ENCODE measurements around the gene SLC29A1.

Gene SLC29A1

GRCh38 chr6:44247338-44248302 lies 24.2 kb downstream of the SLC29A1 start:
- Histone ChIP-seq H3K9me3 (ENCODE audit: severe bottlenecking) (no peaks in the 10 kb centered on the region), H3K4me3 (ENCODE audit: severe bottlenecking) (peak overlapping the region; percentile 93), H3K27ac (ENCODE audit: poor library complexity, severe bottlenecking) (peak overlapping the region; percentile 89), H3K36me3 (ENCODE audit: low read depth) (peaks cover 56% of the 10 kb centered on the region), H3K4me1 (ENCODE audit: insufficient read depth, poor library complexity, severe bottlenecking) (peaks cover 9% of the 10 kb centered on the region), H3K27me3 (ENCODE audit: insufficient read depth, poor library complexity, severe bottlenecking) (no peaks in the 10 kb centered on the region)
- DNase-seq (ENCODE audit: low spot score) = no peak
- no peak for TF ChIP-seq CTCF (IDR thresholded peaks at IDR 0.05; ENCODE audit: poor library complexity, severe bottlenecking)
- peak; percentile 16 for ATAC-seq (ENCODE audit: low read depth)

- no peaks in the 10 kb centered on the region for H3K9me3 ChIP-seq (ENCODE audit: severe bottlenecking)
- ATAC-seq (ENCODE audit: low read depth) = no peak
- no peak for DNase-seq (ENCODE audit: low spot score)
- peaks cover 66% of the 10 kb centered on the region for H3K36me3 ChIP-seq (ENCODE audit: low read depth)
- no peaks in the 10 kb centered on the region for H3K27me3 ChIP-seq (ENCODE audit: insufficient read depth, poor library complexity, severe bottlenecking)
- H3K4me3 ChIP-seq (ENCODE audit: severe bottlenecking) = peak overlapping the region; percentile 93
- peak overlapping the region; percentile 89 for H3K27ac ChIP-seq (ENCODE audit: poor library complexity, severe bottlenecking)
- TF ChIP-seq CTCF (IDR thresholded peaks at IDR 0.05; ENCODE audit: poor library complexity, severe bottlenecking) = no peak
- peaks cover 9% of the 10 kb centered on the region for H3K4me1 ChIP-seq (ENCODE audit: insufficient read depth, poor library complexity, severe bottlenecking)
Observed at GRCh38 chr6:44248579-44248978, 25.2 kb downstream of the SLC29A1 start.

GRCh38 chr6:44249082-44249748 lies 25.8 kb downstream of the SLC29A1 start:
- no peak for TF ChIP-seq CTCF (IDR thresholded peaks at IDR 0.05; ENCODE audit: poor library complexity, severe bottlenecking)
- no peaks in the 10 kb centered on the region for H3K9me3 ChIP-seq (ENCODE audit: severe bottlenecking)
- no peak for ATAC-seq (ENCODE audit: low read depth)
- no peak for DNase-seq (ENCODE audit: low spot score)
- peak overlapping the region; percentile 89 for H3K27ac ChIP-seq (ENCODE audit: poor library complexity, severe bottlenecking)
- H3K27me3 ChIP-seq (ENCODE audit: insufficient read depth, poor library complexity, severe bottlenecking) = no peaks in the 10 kb centered on the region
- H3K4me3 ChIP-seq (ENCODE audit: severe bottlenecking) = no peak overlapping the region
- peaks cover 72% of the 10 kb centered on the region for H3K36me3 ChIP-seq (ENCODE audit: low read depth)
- H3K4me1 ChIP-seq (ENCODE audit: insufficient read depth, poor library complexity, severe bottlenecking) = peaks cover 9% of the 10 kb centered on the region

- no peak for ATAC-seq (ENCODE audit: low read depth)
- Histone ChIP-seq H3K27ac (ENCODE audit: poor library complexity, severe bottlenecking) (peak overlapping the region; percentile 89), H3K4me3 (ENCODE audit: severe bottlenecking) (no peak overlapping the region), H3K4me1 (ENCODE audit: insufficient read depth, poor library complexity, severe bottlenecking) (peaks cover 9% of the 10 kb centered on the region), H3K27me3 (ENCODE audit: insufficient read depth, poor library complexity, severe bottlenecking) (no peaks in the 10 kb centered on the region), H3K36me3 (ENCODE audit: low read depth) (peaks cover 82% of the 10 kb centered on the region), H3K9me3 (ENCODE audit: severe bottlenecking) (no peaks in the 10 kb centered on the region)
- DNase-seq (ENCODE audit: low spot score) = no peak
- no peak for TF ChIP-seq CTCF (IDR thresholded peaks at IDR 0.05; ENCODE audit: poor library complexity, severe bottlenecking)
Observed at GRCh38 chr6:44250067-44250717, 26.8 kb downstream of the SLC29A1 start.
